Retina (tissue), 1 donor: Measurements from ENCODE around the gene OTUB1.

Experiments used
- DNase-seq: peaks from one replicate; pipeline ENCODE4 v3.0.0-alpha.2; 2016

OTUB1 gene

GRCh38 chr11:64007160-64007628 lies 21.0 kb downstream of the OTUB1 start:
- no peak for DNase-seq

GRCh38 chr11:64007629-64008282 lies 21.5 kb downstream of the OTUB1 start:
- peak; percentile 82 for DNase-seq

- DNase-seq, result no peak
Measured at GRCh38 chr11:64008283-64008913, 22.2 kb downstream of the OTUB1 start.

GRCh38 chr11:64008914-64009633 lies 22.8 kb downstream of the OTUB1 start:
- DNase-seq, result no peak

GRCh38 chr11:64009710-64010109 lies 23.5 kb downstream of the OTUB1 start:
- no peak for DNase-seq

- DNase-seq, result no peak
Measured at GRCh38 chr11:64010783-64011182, 24.5 kb downstream of the OTUB1 start.

GRCh38 chr11:64011371-64011770 lies 25.1 kb downstream of the OTUB1 start:
- DNase-seq, result no peak

GRCh38 chr11:64013141-64013896 lies 27.1 kb downstream of the OTUB1 start:
- no peak for DNase-seq

GRCh38 chr11:64014356-64014755 lies 28.1 kb downstream of the OTUB1 start:
- DNase-seq, result no peak

GRCh38 chr11:64015510-64015909 lies 29.3 kb downstream of the OTUB1 start:
- DNase-seq, result peak; percentile 9

- DNase-seq, result peak; percentile 53
Measured at GRCh38 chr11:64015935-64016845, 30.0 kb downstream of the OTUB1 start.

- DNase-seq, result no peak
Measured at GRCh38 chr11:64017945-64018224, 31.6 kb downstream of the OTUB1 start.

- DNase-seq, result no peak
Measured at GRCh38 chr11:64018310-64018709, 32.1 kb downstream of the OTUB1 start.

- no peak for DNase-seq
Measured at GRCh38 chr11:64019106-64020037, 33.1 kb downstream of the OTUB1 start.

- peak; percentile 44 for DNase-seq
Measured at GRCh38 chr11:64020976-64021756, 34.9 kb downstream of the OTUB1 start.

GRCh38 chr11:64021757-64022093 lies 35.5 kb downstream of the OTUB1 start:
- DNase-seq, result no peak

GRCh38 chr11:64022125-64022784 lies 36.0 kb downstream of the OTUB1 start:
- no peak for DNase-seq

- DNase-seq, result no peak
Measured at GRCh38 chr11:64023712-64024710, 37.8 kb downstream of the OTUB1 start.

- no peak for DNase-seq
Measured at GRCh38 chr11:64025205-64025604, 39.0 kb downstream of the OTUB1 start.
